Spinal cord (tissue), 10 donors: ENCODE measurements around the gene SLC22A1. TPM values are rescaled to one million over a fixed set of nuclear protein-coding genes. Genes with fewer than 3 reads are reported as not detected.

Experiments used
- DNase-seq, 6 donors: peaks; one replicate each; pipeline versions ENCODE4 v3.0.0 to v3.0.0-alpha.2; 2013 to 2015; ENCODE audit warnings: low spot score in 6 of 6, low read depth in 4 of 6
- H3K27ac ChIP-seq: one replicate; pipeline ENCODE4 v1.5.1; 2013; ENCODE audit warnings: low read depth, low read length, control low read depth
- H3K27me3 ChIP-seq: one replicate; pipeline ENCODE4 v1.6.1; 2013; ENCODE audit warnings: low read length; ENCODE audit not compliant: control insufficient read depth, insufficient read depth
- H3K36me3 ChIP-seq: one replicate; pipeline ENCODE4 v1.6.1; 2013; ENCODE audit warnings: low read length; ENCODE audit not compliant: control insufficient read depth, insufficient read depth
- H3K4me1 ChIP-seq: one replicate; pipeline ENCODE4 v1.6.1; 2013; ENCODE audit warnings: low read length; ENCODE audit not compliant: control insufficient read depth, insufficient read depth
- H3K4me3 ChIP-seq: one replicate; pipeline ENCODE4 v1.5.1; 2013; ENCODE audit warnings: low read depth, low read length, control low read depth
- H3K9me3 ChIP-seq: one replicate; pipeline ENCODE4 v1.6.1; 2013; ENCODE audit warnings: low read length; ENCODE audit not compliant: control insufficient read depth, insufficient read depth
- WGBS: methylation state at CpG from one replicate; pipeline ENCODE4 v1.1.5; 2013; ENCODE audit warnings: missing lambda C conversion rate; ENCODE audit not compliant: insufficient coverage; 5-methylcytosine and 5-hydroxymethylcytosine counted together
- polyA plus RNA-seq, 2 donors: library from polyadenylated mRNA; unstranded; fragments of 120-200 nt; gene quantifications; one replicate each; pipeline ENCODE4 v1.2.1, GENCODE V29; 2013; ENCODE audit not compliant: insufficient read length in 2 of 2
- small RNA-seq: library from RNA; depleted of rRNA; stranded (forward); fragments of <200 nt; gene quantifications from one replicate; pipeline ENCODE3, GENCODE V24; 2014; ENCODE audit warnings: low replicate concordance
- total RNA-seq, 2 donors: library from RNA; depleted of rRNA in 1 of 2; stranded (reverse); fragments of 120-200 nt in 1 of 2; fragments of >200 nt in 1 of 2; gene quantifications; one replicate each; pipeline versions ENCODE4 v1.2.3 to v1.2.4, GENCODE V29; 2013 to 2014
- donor health status: healthy.

The SLC22A1 gene
- total and polyA plus RNA-seq, 4 donors = 0.35 to 1.2 (median 0.59) TPM; not detected in 1

DNA sequence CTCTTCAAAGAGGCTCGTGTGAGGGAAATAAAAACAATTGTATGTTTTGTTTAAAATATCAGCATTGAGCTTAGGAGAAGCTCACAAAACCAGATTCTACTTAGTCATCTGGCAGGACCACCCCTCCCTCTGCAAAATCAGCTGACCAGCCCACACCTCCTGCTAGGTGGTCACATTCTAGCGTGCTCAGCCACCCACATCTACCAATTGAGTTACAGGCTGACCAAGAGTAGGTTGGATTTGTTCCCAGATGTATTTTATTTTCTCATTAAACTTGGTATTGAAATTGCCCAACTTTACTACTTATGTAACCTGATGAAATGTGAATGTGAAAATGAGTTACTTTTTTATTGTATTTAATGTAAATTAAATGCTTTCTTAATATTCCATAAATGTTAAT lies 80.8 kb downstream of the SLC22A1 start:
- no peak for DNase-seq
- no peaks in the 10 kb centered on the region for H3K36me3 ChIP-seq
- no peaks in the 10 kb centered on the region for H3K9me3 ChIP-seq
- H3K4me1 ChIP-seq = no peaks in the 10 kb centered on the region
- H3K4me3 ChIP-seq = no peak overlapping the region
- H3K27ac ChIP-seq = no peak overlapping the region
- WGBS = no CpG with 5 or more reads among the region's 2 CpGs
- H3K27me3 ChIP-seq = no peaks in the 10 kb centered on the region

- H3K4me3 ChIP-seq = no peak overlapping the region
- WGBS = 83% methylated on average over 1 of the region's 3 CpGs
- peaks cover 1% of the 10 kb centered on the region for H3K9me3 ChIP-seq
- no peaks in the 10 kb centered on the region for H3K4me1 ChIP-seq
- no peak for DNase-seq
- no peaks in the 10 kb centered on the region for H3K36me3 ChIP-seq
- H3K27me3 ChIP-seq = no peaks in the 10 kb centered on the region
- H3K27ac ChIP-seq = no peak overlapping the region
Measured at GRCh38 chr6:160203076-160203475, 81.5 kb downstream of the SLC22A1 start.

DNA sequence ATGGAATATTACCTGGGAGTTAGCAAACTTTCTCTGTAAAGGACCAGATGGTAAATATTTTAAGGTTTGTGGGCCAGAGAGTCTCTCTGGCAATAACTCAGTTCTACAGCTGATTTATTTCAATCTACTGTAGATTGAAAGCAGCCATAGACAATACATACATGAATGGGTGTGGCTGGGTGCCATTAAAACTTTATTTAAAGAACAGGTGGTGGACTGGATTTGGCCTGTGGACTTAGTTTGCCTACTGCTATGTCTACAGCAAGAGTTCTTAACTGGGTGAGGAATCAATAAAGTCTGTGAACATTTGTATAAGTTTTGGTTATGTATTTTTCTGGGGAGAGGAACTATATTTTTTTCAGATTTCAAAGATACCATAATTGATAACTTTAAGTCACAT lies 81.9 kb downstream of the SLC22A1 start:
- H3K27ac ChIP-seq = no peak overlapping the region
- H3K9me3 ChIP-seq = peaks cover 1% of the 10 kb centered on the region
- H3K36me3 ChIP-seq = no peaks in the 10 kb centered on the region
- no peak overlapping the region for H3K4me3 ChIP-seq
- H3K27me3 ChIP-seq = no peaks in the 10 kb centered on the region
- no peak for DNase-seq
- no peaks in the 10 kb centered on the region for H3K4me1 ChIP-seq

DNA sequence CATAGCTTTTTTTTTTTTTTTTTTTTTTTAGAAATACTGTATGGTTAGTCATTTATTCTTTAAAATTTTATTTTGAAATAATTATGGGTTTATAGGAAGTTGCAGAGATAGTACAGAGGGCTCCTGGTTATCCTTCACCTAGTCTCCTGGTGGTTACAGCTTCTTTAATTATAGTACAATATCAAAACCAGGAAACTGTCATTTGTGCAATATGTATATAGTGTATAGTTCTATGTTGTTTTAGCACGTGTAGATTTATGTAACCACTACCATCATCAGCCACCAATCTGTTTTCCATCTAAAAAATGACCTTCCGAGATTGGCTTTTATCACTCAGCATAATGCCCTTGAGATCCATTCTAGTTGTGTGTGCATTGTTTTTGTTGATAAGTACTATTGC lies 82.3 kb downstream of the SLC22A1 start:
- DNase-seq = no peak
- Histone ChIP-seq H3K36me3 (no peaks in the 10 kb centered on the region), H3K4me1 (no peaks in the 10 kb centered on the region), H3K9me3 (peaks cover 1% of the 10 kb centered on the region), H3K4me3 (no peak overlapping the region), H3K27me3 (no peaks in the 10 kb centered on the region), H3K27ac (no peak overlapping the region)
- no CpG with 5 or more reads among the region's 2 CpGs for WGBS

- Histone ChIP-seq H3K36me3 (no peaks in the 10 kb centered on the region), H3K9me3 (peaks cover 1% of the 10 kb centered on the region), H3K4me3 (no peak overlapping the region), H3K4me1 (no peaks in the 10 kb centered on the region), H3K27ac (no peak overlapping the region), H3K27me3 (no peaks in the 10 kb centered on the region)
- DNase-seq = no peak
- WGBS = no CpG with 5 or more reads among the region's 1 CpG
Measured at GRCh38 chr6:160204710-160205109, 83.1 kb downstream of the SLC22A1 start.

DNA sequence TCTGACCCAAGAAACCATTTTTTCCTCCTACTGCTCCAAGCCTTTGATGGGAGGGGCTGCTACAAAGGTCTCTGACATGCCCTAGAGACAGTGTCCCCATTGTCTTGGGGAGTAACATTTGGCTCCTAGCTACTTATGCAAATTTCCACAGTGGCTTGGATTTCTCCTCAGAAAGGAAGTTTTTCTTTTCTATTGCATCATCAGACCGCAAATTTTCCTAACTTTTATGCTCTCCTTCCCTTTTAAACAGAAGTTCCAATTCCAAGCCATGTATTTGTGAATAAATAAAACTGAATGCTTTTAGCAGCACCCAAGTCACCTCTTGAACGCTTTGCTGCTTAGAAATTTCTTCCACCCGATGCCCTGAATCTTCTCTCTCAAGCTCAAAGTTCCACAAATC lies 86.0 kb downstream of the SLC22A1 start:
- H3K27ac ChIP-seq = no peak overlapping the region
- no peaks in the 10 kb centered on the region for H3K36me3 ChIP-seq
- H3K4me1 ChIP-seq = no peaks in the 10 kb centered on the region
- DNase-seq = no peak
- WGBS = 89% methylated on average over 2 of the region's 3 CpGs
- peaks cover 1% of the 10 kb centered on the region for H3K9me3 ChIP-seq
- no peak overlapping the region for H3K4me3 ChIP-seq
- no peaks in the 10 kb centered on the region for H3K27me3 ChIP-seq

Small RNAs within 50 kb of the gene (small RNA-seq; reads per million reads assigned to genes)
- gene AL645733.1 = not detected

Other genes with a start within 250 kb of the SLC22A1 start
- gene MAS1, start 230.8 kb upstream of the SLC22A1 start, total RNA-seq = under 1 TPM; 0.06 to 0.10 TPM
- under 1 TPM; 0.03 to 0.05 TPM for gene MAS1, start 230.8 kb upstream of the SLC22A1 start, polyA plus RNA-seq
- 10 to 100 TPM; 37.1 to 53.0 TPM for gene IGF2R, start 152.7 kb upstream of the SLC22A1 start, total RNA-seq
- gene IGF2R, start 152.7 kb upstream of the SLC22A1 start, polyA plus RNA-seq = 10 to 100 TPM; 23.8 to 25.2 TPM
- gene SLC22A2, start 137.0 kb downstream of the SLC22A1 start, total RNA-seq = 10 to 100 TPM in 1 of 2 donors, 1 to 10 TPM in 1; 6.7 to 39.2 TPM
- 1 to 10 TPM; 1.2 to 6.0 TPM for gene SLC22A2, start 137.0 kb downstream of the SLC22A1 start, polyA plus RNA-seq
- 10 to 100 TPM; 16.5 to 49.4 TPM for gene SLC22A3, start 226.6 kb downstream of the SLC22A1 start, total RNA-seq
- 10 to 100 TPM in 1 of 2 donors, 1 to 10 TPM in 1; 8.0 to 16.8 TPM for gene SLC22A3, start 226.6 kb downstream of the SLC22A1 start, polyA plus RNA-seq